Subcutaneous abdominal adipose tissue (tissue), 5 donors: ENCODE results near the gene PNMA8B.

Experiments
- H3K27ac ChIP-seq: one replicate; pipeline ENCODE4 v1.7.0; 2013; ENCODE audit warnings: low read depth, mild to moderate bottlenecking, inconsistent platforms, low read length, moderate library complexity
- H3K27me3 ChIP-seq, 5 donors: one replicate each; pipeline ENCODE4 v1.7.0; 2013; ENCODE audit warnings: low read length in 5 of 5, inconsistent platforms in 1 of 5; ENCODE audit not compliant: control insufficient read depth in 5 of 5, insufficient read depth in 4 of 5
- H3K36me3 ChIP-seq, 5 donors: one replicate each; pipeline ENCODE4 v1.7.0; 2013; ENCODE audit warnings: low read length in 5 of 5; ENCODE audit not compliant: control insufficient read depth in 5 of 5, insufficient read depth in 5 of 5
- H3K4me1 ChIP-seq, 5 donors: one replicate each; pipeline ENCODE4 v1.7.0; 2013; ENCODE audit warnings: low read length in 5 of 5, mild to moderate bottlenecking in 3 of 5, moderate library complexity in 1 of 5; ENCODE audit not compliant: control insufficient read depth in 5 of 5, insufficient read depth in 5 of 5
- H3K4me3 ChIP-seq, 5 donors: one replicate each; pipeline ENCODE4 v1.7.0; 2013; ENCODE audit warnings: low read length in 5 of 5, low read depth in 1 of 5
- H3K9ac ChIP-seq, 5 donors: one replicate each; pipeline ENCODE4 v1.7.0; 2013; ENCODE audit warnings: low read length in 5 of 5, mild to moderate bottlenecking in 4 of 5, moderate library complexity in 3 of 5
- H3K9me3 ChIP-seq, 5 donors: one replicate each; pipeline ENCODE4 v1.7.0; 2013; ENCODE audit warnings: low read length in 5 of 5; ENCODE audit not compliant: control insufficient read depth in 5 of 5
- donor health status: healthy.
- donor health status: healthy.
- donor health status: healthy.
- donor health status: healthy.
- donor health status: healthy.

Gene PNMA8B

DNA sequence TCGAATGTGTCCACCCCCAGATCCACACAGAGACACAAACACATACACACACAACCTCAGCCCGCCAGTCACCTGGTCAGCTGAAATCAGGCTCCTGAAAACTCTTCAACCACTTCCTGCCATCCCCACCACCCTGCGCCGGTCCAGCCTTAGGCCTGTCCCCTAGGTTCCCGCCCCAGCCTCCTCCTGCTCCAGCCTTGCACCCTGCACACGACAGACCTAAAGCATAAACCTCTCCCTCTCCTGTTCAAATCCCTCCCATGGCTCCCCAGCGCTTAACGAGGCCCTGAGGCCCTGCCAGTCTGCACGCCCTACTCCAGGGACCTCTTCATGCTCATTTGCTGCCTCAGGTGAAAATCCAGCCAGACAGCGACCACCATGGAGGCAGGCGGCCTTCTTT lies 7.1 kb downstream of the PNMA8B start:
- Histone ChIP-seq H3K9me3 (no peaks in the 10 kb centered on the region), H3K9ac (no peak overlapping the region), H3K4me3 (no peak overlapping the region), H3K36me3 (no peaks in the 10 kb centered on the region), H3K27me3 (peaks cover 0 to 17% (median 7%) of the 10 kb centered on the region in 5 donors), H3K27ac (no peak overlapping the region), H3K4me1 (peaks cover 4 to 55% (median 45%) of the 10 kb centered on the region in 5 donors)

GRCh38 chr19:46487802-46488445 lies 7.7 kb downstream of the PNMA8B start:
- H3K9ac ChIP-seq = peak overlapping the region in 1 of 5 donors; percentile 48

DNA sequence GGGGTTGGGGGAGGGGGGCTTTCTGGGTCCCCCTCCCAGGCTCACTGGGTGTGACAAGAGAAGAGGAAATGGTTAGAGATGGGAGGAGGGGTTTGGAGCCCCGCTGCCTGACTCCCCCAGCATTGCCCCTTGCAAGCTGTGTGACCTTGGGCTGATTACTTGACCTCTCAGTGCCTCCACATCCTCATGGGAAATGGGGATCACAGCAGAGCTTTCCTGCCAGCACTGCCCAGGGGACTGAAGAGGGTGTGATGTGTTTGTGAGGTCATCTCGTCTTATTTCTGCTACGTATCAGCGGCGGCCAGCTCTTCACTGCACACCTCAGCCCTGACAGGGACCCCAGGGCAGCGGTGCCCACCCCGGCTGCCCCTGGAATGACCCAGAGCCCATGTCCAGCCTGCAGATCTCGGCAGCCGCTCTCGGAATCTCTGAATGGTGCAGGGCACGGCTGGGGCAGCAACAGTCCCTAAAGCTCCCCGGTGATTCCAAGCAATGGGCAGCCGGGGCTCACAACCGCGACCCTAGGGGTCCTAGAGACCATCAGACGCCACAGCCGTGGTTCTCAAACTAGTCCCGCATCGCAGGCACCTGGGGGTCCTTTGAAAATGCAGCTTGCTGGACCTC lies 8.4 kb downstream of the PNMA8B start:
- H3K9ac ChIP-seq = peak overlapping the region in 1 of 5 donors; percentile 48
- no peak overlapping the region for H3K27ac ChIP-seq
- no peaks in the 10 kb centered on the region for H3K9me3 ChIP-seq
- peak overlapping the region; percentile 15 to 72 (median 49) for H3K4me3 ChIP-seq
- peaks cover 0 to 17% (median 7%) of the 10 kb centered on the region in 5 donors for H3K27me3 ChIP-seq
- no peaks in the 10 kb centered on the region for H3K36me3 ChIP-seq
- H3K4me1 ChIP-seq = peaks cover 4 to 43% (median 35%) of the 10 kb centered on the region in 5 donors

More at GRCh38 chr19:46487802-46488445, 7.7 kb downstream of the PNMA8B start:
- H3K4me3 ChIP-seq = peak overlapping the region; percentile 15 to 72 (median 49)
- no peak overlapping the region for H3K27ac ChIP-seq
- peaks cover 0 to 17% (median 7%) of the 10 kb centered on the region in 5 donors for H3K27me3 ChIP-seq
- peaks cover 4 to 49% (median 42%) of the 10 kb centered on the region in 5 donors for H3K4me1 ChIP-seq
- no peaks in the 10 kb centered on the region for H3K36me3 ChIP-seq
- no peaks in the 10 kb centered on the region for H3K9me3 ChIP-seq

- Histone ChIP-seq H3K4me3 (no peak overlapping the region), H3K9ac (no peak overlapping the region), H3K27me3 (peaks cover 0 to 13% (median 7%) of the 10 kb centered on the region in 5 donors), H3K27ac (no peak overlapping the region), H3K9me3 (no peaks in the 10 kb centered on the region), H3K36me3 (no peaks in the 10 kb centered on the region), H3K4me1 (peaks cover 4 to 34% (median 32%) of the 10 kb centered on the region in 5 donors)
Measured at GRCh38 chr19:46486358-46486757, 9.3 kb downstream of the PNMA8B start.

DNA sequence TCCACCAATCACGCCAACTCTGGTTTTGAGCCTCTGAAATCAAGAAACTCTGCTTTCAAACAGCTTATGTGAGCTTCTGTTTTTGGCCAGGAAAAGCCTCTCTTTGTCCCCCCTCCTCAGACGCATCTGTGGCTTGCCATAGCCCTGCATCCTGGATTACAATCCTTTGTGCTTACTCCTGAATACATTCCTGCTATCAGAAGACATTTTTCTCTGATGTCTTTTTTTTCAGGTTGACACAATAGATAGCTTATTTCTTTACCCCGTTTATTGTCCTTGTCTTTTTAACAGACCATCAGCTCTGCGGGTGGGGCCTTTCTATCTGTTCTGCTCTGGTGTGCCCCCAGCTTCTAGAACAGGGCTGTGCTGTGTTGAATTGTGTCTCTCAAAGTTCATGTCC lies 11.0 kb downstream of the PNMA8B start:
- no peaks in the 10 kb centered on the region for H3K36me3 ChIP-seq
- H3K9ac ChIP-seq = no peak overlapping the region
- H3K27me3 ChIP-seq = peaks cover 0 to 16% (median 7%) of the 10 kb centered on the region in 5 donors
- peaks cover 4 to 32% (median 22%) of the 10 kb centered on the region in 5 donors for H3K4me1 ChIP-seq
- H3K27ac ChIP-seq = no peak overlapping the region
- no peak overlapping the region for H3K4me3 ChIP-seq
- no peaks in the 10 kb centered on the region for H3K9me3 ChIP-seq

DNA sequence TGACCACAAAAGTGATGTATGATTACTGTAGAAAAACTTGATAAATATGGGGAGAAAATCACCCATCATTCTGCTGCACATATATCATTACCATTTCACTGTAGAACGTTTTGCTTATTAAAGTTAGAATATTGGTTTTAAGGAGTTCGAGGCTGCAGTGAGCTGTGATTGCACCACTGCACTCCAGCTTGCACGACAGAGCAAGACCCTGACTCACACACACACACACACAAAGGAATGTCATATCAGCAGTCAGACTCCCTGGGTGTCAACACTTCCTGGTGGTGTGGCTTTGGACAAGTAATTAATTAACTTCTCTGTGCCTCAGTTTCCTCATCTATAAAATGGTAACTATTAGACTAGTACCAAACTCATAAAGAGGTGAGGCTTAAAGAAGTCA lies 13.0 kb downstream of the PNMA8B start:
- Histone ChIP-seq H3K36me3 (no peaks in the 10 kb centered on the region), H3K9ac (no peak overlapping the region), H3K27ac (no peak overlapping the region), H3K27me3 (peaks cover 0 to 13% (median 6%) of the 10 kb centered on the region in 5 donors), H3K4me3 (no peak overlapping the region), H3K9me3 (no peaks in the 10 kb centered on the region), H3K4me1 (peaks cover 3 to 20% (median 8%) of the 10 kb centered on the region in 5 donors)

DNA sequence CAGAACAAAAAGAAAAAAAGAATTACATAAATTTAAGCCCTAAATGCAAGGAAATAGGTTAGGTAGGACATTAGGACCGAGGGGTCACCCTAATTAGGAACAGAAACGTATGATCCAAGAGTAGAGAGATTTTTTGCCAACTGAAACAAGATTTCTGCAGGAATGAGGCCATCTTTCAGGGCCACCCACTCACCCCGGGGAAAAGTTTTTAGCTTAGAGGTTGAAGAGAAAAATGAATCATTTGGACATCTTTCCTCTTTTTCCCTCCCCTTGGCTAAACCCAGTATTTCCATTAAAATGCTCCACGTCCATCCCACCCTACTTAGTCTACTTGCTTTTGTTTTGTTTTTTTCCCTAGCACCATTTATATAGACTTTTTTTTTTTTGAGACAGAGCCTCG lies 13.7 kb downstream of the PNMA8B start:
- Histone ChIP-seq H3K9me3 (no peaks in the 10 kb centered on the region), H3K4me1 (peaks cover 0 to 13% (median under 1%) of the 10 kb centered on the region in 5 donors), H3K27me3 (peaks cover 0 to 7% (median 2%) of the 10 kb centered on the region in 5 donors), H3K4me3 (no peak overlapping the region), H3K9ac (no peak overlapping the region), H3K36me3 (no peaks in the 10 kb centered on the region), H3K27ac (no peak overlapping the region)

DNA sequence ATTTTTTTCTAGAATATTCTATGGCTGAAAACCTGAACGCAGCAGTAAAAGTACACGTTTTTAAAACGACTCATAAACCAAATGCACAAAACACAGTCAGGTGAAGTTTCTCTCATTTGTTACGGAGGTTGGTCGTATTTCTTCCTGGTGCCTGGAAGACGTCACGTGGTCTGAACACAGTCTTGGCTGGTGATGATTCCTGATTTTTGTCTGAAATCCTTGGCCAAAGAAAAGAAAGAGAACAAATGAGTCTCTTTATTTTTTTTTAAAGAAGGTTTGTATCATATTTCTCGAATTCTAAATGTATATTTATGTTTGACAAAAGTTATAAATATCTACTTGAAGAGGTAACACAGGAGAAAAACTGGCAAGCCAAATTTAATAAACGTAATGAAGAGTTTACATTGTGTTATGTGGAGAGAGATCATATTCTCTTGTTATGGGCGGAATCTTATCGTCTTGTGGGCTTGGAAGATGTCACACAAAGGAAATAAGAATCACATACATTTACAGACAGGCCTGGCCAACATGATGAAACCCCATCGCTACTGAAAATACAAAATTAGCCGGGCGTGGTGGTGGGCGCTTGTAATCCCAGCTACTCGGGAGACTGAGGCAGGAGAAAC lies 14.3 kb downstream of the PNMA8B start:
- H3K9me3 ChIP-seq = no peaks in the 10 kb centered on the region
- peak overlapping the region; percentile 22 for H3K27ac ChIP-seq
- no peak overlapping the region for H3K9ac ChIP-seq
- H3K27me3 ChIP-seq = peaks cover 0 to 7% (median under 1%) of the 10 kb centered on the region in 5 donors
- peaks cover 0 to 13% (median 0%) of the 10 kb centered on the region in 5 donors for H3K4me1 ChIP-seq
- no peak overlapping the region for H3K4me3 ChIP-seq
- no peaks in the 10 kb centered on the region for H3K36me3 ChIP-seq

GRCh38 chr19:46480415-46480814 lies 15.3 kb downstream of the PNMA8B start:
- peak overlapping the region; percentile 22 for H3K27ac ChIP-seq
- H3K4me1 ChIP-seq = peaks cover 0 to 13% (median 0%) of the 10 kb centered on the region in 5 donors
- peak overlapping the region in 1 of 5 donors; percentile 38 for H3K9ac ChIP-seq

More at GRCh38 chr19:46480415-46480814, 15.3 kb downstream of the PNMA8B start:
- no peaks in the 10 kb centered on the region for H3K9me3 ChIP-seq
- H3K27me3 ChIP-seq = peaks cover 0 to 7% (median 0%) of the 10 kb centered on the region in 5 donors
- no peaks in the 10 kb centered on the region for H3K36me3 ChIP-seq
- H3K4me3 ChIP-seq = no peak overlapping the region
